CD4-positive, alpha-beta T cell treated with Interferon gamma for 1 hour (primary cell): ENCODE results near the gene GPR137.
"Not testable (repeated sequence)": the region's sequence is repeated elsewhere in the genome, so short reads cannot be mapped to it uniquely, and the experiment has no call there.

Experiments used
- DNase-seq: peaks from one replicate; pipeline ENCODE4 v3.0.0-alpha.2; 2020

The GPR137 gene

DNA sequence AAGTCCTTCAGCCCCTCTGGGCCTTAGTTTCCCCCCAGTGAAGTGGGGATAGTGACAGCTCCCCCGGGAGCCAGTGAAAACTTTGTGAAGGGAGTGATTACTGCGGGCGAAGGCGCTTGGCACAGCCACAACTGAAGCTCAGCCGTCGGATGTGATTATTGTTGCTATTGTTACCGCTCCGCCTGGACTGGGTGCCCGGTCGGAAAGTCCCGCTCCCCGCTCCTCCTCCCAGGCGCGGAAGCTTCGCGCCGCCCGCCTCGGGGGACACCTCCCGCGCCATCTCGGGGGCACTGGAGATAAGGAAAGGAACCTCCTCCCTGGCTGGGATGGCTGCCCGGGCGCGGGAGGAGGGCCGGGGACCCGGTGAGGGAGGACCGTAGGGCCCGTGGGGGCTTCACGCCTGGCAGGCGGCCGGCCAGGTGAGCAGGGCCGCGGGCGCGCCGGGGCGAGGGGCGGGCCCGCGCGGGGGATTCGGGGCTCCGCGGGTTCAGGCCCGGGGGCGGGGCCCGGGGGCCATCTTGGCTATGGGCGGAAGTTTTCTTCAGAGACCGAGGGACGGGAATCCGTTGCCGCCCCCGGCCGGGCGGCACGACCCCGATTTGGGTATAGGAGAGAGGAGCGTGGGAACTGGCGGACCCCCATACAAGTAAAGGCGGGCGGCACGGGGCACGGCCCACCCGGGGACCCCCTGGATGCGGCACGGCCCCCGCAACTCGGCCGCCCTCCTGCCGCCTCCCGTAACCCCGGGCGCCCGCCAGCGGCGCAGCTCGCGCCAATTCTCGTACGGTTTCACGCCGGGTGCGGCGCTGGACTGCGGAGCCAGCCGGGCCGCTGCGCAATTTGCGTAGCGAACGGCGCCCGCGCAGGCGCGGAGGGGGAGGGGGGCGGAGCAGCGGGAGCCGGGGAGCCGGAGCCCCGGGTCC is at the start of gene GPR137:
Gene GPR137, plus strand, starts transcription at position 887 of the 923 bp plus-strand sequence. CDS start 677 bp downstream, outside the sequence.
- peak; percentile 90 for DNase-seq

GRCh38 chr11:64237484-64237951 is 48.1 kb upstream of the GPR137 start:
- no peak for DNase-seq

GRCh38 chr11:64238076-64238475 is 47.6 kb upstream of the GPR137 start:
- DNase-seq: no peak

- DNase-seq: no peak
Observed at GRCh38 chr11:64238999-64239398, 46.6 kb upstream of the GPR137 start.

DNA sequence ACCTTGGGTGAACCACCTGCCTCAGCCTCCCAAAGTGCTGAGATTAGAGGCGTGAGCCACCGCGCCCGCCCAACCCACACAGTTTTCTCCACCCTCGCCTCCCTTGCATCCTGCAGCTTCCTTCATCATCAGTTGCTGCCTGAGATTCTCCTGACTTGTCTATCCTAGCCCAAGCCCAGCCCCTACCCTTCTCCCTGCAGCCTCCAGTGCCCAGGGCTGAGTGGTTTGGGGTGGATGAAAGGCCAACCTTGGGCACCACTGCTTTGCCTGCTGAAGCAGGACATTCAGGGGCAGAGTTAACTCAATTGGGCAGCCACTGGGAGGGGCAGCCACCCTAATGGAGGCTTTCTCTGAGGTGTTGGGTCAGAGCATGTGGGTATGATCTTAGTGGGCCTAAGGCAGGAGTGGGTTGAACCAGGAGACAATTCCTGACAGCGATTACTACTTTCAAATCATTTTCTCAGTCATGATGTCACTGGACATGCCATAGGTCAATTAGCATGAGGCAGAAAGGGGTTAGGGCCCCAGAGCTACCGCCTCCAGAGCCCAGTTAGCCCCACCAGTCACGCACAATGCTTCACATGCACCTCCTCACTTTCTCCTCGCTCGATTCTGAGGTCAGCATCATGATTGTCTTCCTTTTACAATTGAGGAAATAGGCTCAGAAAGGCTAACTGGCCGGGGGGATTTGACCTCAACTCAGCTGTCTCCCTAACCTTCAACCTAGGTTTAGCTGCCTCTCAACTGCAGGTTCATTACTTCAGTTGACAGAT is 45.8 kb upstream of the GPR137 start:
- peak; percentile 81 for DNase-seq

- peak; percentile 99 for DNase-seq
Observed at GRCh38 chr11:64240435-64241240, 45.0 kb upstream of the GPR137 start, which contains the start of gene FKBP2. FKBP2 (plus strand) TSS chr11:64241095; CDS start chr11:64242388, 1,293 bp downstream.

- DNase-seq: no peak
Observed at GRCh38 chr11:64241241-64241490, 44.5 kb upstream of the GPR137 start.

- peak; percentile 99 for DNase-seq
Observed at GRCh38 chr11:64241491-64242374, 43.9 kb upstream of the GPR137 start.

- no peak for DNase-seq
Observed at GRCh38 chr11:64243236-64243854, 42.3 kb upstream of the GPR137 start.

DNA sequence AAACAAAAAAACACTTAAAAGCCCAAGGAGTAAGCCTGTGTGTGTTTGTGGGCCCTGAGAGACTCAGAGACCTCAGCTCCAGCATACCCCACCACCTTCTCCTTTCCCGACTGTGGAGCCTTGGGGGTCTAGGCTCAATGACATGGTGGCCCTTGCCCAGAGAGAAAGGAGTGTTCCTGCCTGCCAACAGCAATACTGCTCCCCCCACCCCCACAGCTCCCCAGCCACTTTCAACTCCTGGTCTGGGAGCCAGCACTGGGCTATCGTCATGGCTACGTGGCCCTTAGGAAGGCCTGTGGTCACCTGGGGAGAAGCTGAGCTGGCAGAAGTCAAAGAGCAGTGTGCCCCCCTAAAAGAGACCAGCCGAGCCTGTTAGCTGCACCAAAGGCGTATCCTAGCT is 41.5 kb upstream of the GPR137 start:
- no peak for DNase-seq

DNA sequence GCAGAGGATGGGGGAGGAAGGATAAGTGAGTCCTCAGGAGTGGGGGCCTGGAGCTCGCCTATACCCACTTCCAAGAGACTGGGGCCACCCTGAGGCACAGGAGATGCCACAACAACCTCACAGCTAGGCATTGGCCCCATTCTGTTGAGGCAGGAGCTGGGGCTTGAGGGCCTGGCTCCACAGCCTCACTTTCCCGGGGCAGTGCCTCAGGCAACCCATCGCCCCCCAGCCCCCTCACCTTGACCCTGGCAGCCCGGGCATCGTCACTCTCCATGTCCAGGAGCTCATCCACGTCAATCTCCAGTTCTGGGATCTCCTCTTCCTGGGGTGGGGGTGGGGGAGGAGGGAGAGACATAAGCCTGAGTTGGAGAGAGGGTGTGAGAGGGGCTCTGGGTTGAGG is 40.7 kb upstream of the GPR137 start:
- DNase-seq: no peak

DNA sequence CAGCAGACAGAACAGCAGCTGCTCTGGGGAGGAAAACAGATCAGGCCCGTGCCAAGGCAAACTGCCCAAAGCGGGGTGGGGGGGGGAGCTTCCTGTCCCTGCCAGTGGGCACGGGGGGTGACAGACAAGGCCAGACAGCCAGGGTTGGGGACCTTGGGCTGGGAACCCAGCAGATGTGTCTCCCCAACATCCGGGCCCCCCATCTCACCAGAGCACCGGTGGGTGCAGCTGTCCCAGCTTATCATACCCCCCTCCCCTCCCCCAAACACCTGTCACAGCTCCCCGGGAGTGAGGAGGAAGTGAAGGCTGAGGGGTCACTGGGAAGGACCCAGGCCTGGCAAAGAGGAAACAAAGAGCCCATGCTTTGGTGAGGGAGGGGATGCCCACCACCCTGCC is 40.2 kb upstream of the GPR137 start:
- peak; percentile 60 for DNase-seq

DNA sequence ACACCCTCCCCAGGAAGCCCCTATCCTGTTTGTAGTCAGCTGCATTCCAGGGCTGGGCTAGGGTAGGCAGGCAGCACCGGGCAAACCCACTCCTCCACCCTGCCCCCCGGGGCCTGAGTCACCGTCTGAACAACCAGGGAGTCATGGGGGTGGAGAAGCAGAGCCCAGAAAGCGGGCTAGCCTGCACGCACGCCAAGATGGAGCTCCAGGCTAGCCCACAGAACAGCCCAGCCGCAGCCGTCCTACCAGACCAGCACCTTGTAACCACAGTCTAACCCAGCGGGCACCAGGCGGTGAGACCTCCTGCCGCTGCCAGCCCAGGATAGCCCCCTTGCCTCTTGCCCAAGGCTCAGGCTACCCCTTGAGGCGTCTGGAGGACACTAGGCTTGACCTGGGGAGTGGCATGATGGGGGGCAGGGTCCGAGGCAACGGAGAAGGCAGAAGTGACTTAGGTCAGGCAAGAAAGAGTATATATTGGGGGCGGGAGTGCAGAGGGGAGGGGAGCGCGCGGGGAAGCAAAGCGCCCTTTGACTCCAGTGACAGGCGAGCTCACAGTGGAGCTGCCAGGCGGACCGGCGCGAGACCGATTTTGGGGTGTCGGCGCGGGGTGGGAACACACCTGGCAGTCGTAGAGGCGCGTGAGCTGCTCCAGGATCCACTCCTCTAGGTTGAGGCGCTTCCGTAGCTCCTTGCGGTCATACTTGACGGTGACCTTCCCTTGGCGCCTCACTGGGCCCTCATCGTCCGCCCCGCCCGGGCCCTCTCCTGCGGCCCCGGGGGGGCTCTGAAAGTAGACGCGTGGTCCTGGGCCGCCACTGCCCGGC is 39.6 kb upstream of the GPR137 start:
- peak; percentile 73 for DNase-seq

- DNase-seq: not testable (repeated sequence)
Observed at GRCh38 chr11:64246621-64246870, 39.1 kb upstream of the GPR137 start.

DNA sequence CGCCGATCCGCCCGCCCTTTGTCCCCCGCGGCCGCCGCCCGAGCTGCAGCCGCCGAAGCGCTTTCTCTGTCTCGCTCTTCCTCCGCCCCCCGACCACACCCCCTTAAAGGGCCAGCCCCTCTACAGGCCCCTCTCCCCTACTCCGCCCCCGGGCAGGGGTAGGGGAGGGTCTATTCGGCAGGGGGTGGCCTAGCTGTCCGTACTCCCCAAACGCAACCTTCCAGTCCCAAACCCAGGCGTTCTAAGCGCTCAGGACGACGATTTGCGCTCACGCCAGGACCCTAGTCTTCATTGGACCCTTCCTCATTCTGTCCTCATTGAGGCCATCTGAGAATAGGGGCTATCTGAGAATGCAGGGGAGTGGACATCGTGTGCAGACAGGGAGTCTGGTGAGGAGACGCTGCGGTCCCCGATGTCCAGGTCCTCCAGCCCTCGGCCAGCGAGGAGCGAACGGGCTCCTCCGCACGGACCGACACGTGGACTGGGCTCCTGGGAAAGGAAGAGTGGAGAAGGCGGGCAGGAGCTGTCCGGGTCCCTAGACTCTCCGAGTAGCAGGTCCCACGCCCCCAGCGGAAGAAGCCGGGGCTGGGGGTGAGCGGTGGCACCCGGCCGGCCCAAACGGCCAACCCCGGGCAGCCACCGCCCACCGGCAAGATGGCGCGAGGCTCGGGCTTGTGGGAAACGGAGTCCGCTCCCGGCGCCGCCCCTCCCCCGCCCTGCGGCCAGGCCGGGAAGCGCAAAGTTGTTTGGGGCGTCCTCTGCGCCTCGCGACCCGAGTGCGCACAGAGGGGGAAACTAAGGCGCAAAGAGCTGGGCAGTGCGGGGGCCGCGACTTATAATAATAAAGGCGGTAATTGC is 38.5 kb upstream of the GPR137 start, which contains the start of gene PPP1R14B:
Gene PPP1R14B, minus strand, starts transcription at position 73 of the 858 bp plus-strand sequence. CDS start 270 bp downstream, outside the sequence.
- peak; percentile 78 for DNase-seq

GRCh38 chr11:64247729-64248531 is 37.7 kb upstream of the GPR137 start:
- DNase-seq: no peak

DNA sequence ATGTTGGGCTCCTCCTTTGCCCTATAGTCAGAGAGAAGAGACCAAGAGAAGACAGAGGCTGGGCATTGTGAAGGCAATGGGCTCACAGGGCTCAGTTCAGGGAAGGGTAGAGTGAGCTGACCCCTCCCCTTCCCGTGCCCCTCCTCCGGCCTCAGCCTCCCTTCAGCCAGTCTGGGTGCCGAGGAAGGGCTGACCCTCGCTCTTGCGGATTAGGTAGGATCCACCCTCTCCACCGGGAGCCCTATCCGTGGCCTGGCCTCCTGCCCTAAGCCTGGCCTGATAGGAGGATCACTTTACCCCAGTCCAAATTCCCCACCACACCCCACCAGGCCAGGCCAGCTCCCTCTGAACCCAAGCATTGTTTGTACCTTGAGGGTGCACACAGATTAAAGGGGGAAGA is 37.1 kb upstream of the GPR137 start:
- no peak for DNase-seq

GRCh38 chr11:64249038-64249437 is 36.6 kb upstream of the GPR137 start:
- no peak for DNase-seq
